Right cardiac atrium (tissue), 5 donors: ENCODE results near the gene HEPH. TPM values are rescaled to one million over a fixed set of nuclear protein-coding genes. Genes with fewer than 3 reads are reported as not detected.
"Not testable (repeated sequence)": the region's sequence is repeated elsewhere in the genome, so short reads cannot be mapped to it uniquely, and the experiment has no call there.

Experiments
- ATAC-seq, 2 donors: fragments of 200-7000 bp; cut with Tn5 transposase; one replicate each; pipeline versions ENCODE4 v1.8.0 to v1.9.1; 2020; ENCODE audit warnings: moderate library complexity in 2 of 2, mild to moderate bottlenecking in 1 of 2
- DNase-seq, 3 donors: peaks; one replicate each; pipeline ENCODE4 v3.0.0-alpha.2; 2020
- H3K27ac ChIP-seq: one replicate; pipeline ENCODE4 v1.5.1; 2013; ENCODE audit warnings: mild to moderate bottlenecking, low read length, control low read depth, moderate library complexity
- H3K27me3 ChIP-seq: one replicate; pipeline ENCODE4 v1.6.1; 2013; ENCODE audit not compliant: control insufficient read depth, insufficient read depth
- H3K4me1 ChIP-seq: one replicate; pipeline ENCODE4 v1.6.1; 2013; ENCODE audit warnings: low read length; ENCODE audit not compliant: control insufficient read depth, insufficient read depth
- H3K4me3 ChIP-seq: one replicate; pipeline ENCODE4 v1.5.1; 2013; ENCODE audit warnings: low read length, control low read depth
- H3K9me3 ChIP-seq: one replicate; pipeline ENCODE4 v1.6.1; 2013; ENCODE audit warnings: low read length; ENCODE audit not compliant: control insufficient read depth
- WGBS: extraction: QIAGEN DNeasy Blood & Tissue Kit; methylation state at CpG from one replicate; pipeline ENCODE4 v1.1.7; 2013; 5-methylcytosine and 5-hydroxymethylcytosine counted together
- intact Hi-C, 4 donors: fragments of 100-400 bp; cut with DNase I; formaldehyde crosslinking; loops; one replicate each; pipeline versions ENCODE4 v1.11.0 to v1.14.0; 2022 to 2023
- polyA plus RNA-seq: library from polyadenylated mRNA; stranded (reverse); fragments of 200-250 nt; gene quantifications from one replicate; pipeline ENCODE4 v1.2.3, GENCODE V29; 2013
- total RNA-seq, 4 donors: library from RNA; stranded (reverse); fragmentation: NEBNext Ultra II Directional; extraction: Animal tissue kit (Norgen Biotek cat#: 25700); gene quantifications; one replicate each; pipeline ENCODE4 v1.2.1, GENCODE V29; 2021
- donor health status: healthy with polysubstance abuse.
- donor health status: DM: no; HTN: yes; CAD: no.
- donor health status: DM: no; HTN: no; CAD: no.
- donor health status: DM: no; HTN: yes; CAD: no; lungs with severe emphysema.
- donor health status: DM: yes; HTN: yes; CAD: no.

The HEPH gene
- total and polyA plus RNA-seq, 5 donors, result 16.0 to 71.9 (median 55.8) TPM

DNA sequence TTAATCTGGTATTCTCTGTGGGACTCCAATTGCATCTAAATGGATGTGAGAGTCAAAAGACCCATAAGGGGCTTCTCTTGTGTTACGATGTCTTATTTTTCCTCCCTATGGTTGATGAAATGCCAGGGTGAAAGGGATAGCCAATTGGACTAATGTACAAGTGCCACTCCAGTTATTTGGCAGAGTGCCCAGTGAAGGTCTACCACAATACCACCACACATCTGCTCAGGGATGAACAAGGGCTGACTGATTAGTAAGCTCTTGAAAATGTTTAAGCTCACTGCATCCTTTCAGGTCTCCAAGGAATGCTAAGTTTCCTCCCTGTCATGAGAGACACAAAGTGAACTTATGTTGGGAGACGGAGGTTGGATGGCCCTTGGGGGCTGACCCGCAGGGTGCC, 57.8 kb downstream of the HEPH start:
- no peak for ATAC-seq
- no peak for DNase-seq
- intact Hi-C loops, result no loop called here
- Histone ChIP-seq H3K27me3 (no peaks in the 10 kb centered on the region), H3K27ac (no peak overlapping the region), H3K4me3 (no peak overlapping the region), H3K9me3 (no peaks in the 10 kb centered on the region), H3K4me1 (no peaks in the 10 kb centered on the region)
- 81% methylated on average over 3 of the region's 3 CpGs for whole genome bisulfite sequencing

DNA sequence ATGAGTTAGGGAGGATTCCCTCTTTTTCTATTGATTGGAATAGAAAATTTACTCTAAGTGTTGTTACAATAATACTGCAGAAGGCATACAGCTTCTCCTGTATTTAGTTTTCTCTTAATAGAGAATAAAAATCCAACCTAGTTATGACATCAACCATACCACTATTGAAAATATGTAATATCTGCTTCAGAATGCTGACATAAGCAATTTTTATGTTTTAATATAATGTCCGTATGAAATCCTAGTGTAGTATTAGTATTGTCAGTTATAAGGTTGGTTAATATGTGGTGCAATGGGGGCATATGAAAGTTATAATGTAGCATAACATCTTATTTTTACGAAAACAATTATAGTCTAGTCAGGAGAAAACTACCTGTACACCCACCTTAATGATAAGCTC, 68.2 kb downstream of the HEPH start:
- intact Hi-C loops, result no loop called here
- no peak for DNase-seq
- Histone ChIP-seq H3K27me3 (no peaks in the 10 kb centered on the region), H3K4me3 (no peak overlapping the region), H3K9me3 (no peaks in the 10 kb centered on the region), H3K4me1 (no peaks in the 10 kb centered on the region), H3K27ac (no peak overlapping the region)
- 85% methylated on average over 2 of the region's 2 CpGs for WGBS
- ATAC-seq, result no peak

DNA sequence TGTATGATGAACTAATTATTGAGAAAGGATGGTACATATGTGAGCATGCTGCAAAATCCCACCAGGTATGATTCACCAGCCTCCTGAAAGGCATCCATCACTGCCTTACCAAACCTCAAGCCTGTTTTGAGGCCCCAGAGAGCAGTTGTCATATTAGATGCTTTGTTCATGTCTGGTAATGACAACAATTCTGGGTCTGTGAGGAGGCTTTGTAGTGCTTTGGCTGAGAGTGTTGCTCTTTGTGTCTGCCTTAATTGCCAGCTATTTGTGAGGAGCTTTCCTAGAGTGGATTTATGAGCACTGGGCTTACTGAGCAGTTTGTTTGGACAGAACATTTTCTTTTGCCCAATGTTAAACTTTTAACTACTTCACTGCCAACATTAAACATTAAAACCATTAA, 69.2 kb downstream of the HEPH start:
- no peak overlapping the region for H3K4me3 ChIP-seq
- no peaks in the 10 kb centered on the region for H3K9me3 ChIP-seq
- ATAC-seq (no peak), DNase-seq (no peak)
- intact Hi-C loops, result no loop called here
- H3K27me3 ChIP-seq, result no peaks in the 10 kb centered on the region
- H3K27ac ChIP-seq, result no peak overlapping the region
- no peaks in the 10 kb centered on the region for H3K4me1 ChIP-seq

DNA sequence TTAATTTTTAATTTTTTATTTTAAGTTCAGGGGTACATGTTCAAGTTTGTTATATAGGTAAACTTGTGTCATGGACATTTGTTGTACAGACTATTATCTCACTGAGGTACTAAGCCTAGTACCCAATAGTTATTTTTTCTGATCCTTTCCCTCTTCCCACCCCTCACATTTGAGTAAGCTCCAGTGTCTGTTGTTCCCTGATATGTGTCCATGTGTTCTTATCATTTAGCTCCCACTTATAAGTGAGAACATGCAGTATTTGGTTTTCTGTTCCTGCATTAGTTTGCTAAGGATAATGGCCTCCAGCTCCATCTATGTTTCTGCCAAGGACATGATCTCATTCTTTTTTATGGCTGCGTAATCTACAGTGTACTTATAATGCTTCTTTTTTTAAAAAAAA, 69.9 kb downstream of the HEPH start:
- H3K27me3 ChIP-seq, ATAC-seq, H3K9me3 ChIP-seq, H3K4me3 ChIP-seq, intact Hi-C loops, H3K27ac ChIP-seq, DNase-seq, H3K4me1 ChIP-seq: not testable (repeated sequence)
- 62% methylated on average over 1 of the region's 1 CpG for WGBS

DNA sequence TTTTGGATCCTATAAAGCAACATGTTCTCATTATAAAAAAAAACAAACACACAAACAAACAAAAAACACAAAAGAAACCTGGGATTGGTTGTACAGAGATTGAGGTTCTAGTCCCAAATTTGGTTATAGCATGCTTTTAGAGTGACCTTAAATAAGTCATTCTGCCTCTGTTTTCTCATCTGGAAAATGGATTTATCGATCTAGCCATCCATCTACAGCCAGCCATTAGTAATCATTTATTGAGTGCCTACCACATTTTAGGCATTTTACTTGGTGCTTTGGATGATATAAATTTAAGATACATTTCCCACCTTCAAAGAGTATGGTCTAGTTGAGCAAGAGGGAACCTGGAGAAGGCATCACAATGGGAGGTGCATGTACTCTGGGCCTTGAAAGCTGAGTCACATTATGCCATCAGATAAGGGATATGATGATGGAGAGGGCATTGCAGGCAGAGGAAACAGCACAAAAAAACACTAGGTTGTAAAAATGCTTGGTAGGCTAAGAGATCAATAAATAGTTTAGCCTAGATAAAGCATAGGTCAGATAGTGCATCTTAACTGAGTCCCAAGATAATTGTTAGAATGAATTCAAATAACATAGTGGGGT, 91.4 kb downstream of the HEPH start:
- no peak overlapping the region for H3K27ac ChIP-seq
- H3K9me3 ChIP-seq, result no peaks in the 10 kb centered on the region
- no peaks in the 10 kb centered on the region for H3K4me1 ChIP-seq
- no peaks in the 10 kb centered on the region for H3K27me3 ChIP-seq
- WGBS, result 88% methylated on average over 1 of the region's 1 CpG
- intact Hi-C loops, result no loop called here
- no peak for ATAC-seq
- H3K4me3 ChIP-seq, result no peak overlapping the region
- no peak for DNase-seq

DNA sequence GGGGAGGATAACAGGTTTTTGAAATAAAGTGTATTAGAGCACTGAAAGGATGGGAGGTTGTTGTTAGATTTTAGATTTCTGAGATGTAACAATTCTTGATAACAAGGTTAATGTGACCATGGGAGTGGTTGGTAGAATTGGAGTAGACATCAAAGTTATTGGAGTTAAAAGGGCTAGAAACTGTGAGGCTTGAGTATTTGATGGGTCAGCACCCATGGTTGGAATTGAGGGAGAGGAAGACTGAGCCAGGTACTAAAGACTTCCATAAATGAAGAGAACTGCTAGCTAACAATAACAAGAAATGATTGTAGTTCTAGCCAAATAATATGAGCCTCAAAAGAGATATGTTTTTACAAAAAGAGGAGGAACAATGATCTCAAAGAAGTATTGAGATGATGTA, 98.8 kb downstream of the HEPH start:
- intact Hi-C loops, result no loop called here
- Histone ChIP-seq H3K4me1 (no peaks in the 10 kb centered on the region), H3K27ac (no peak overlapping the region), H3K4me3 (no peak overlapping the region), H3K27me3 (no peaks in the 10 kb centered on the region), H3K9me3 (no peaks in the 10 kb centered on the region)
- no peak for DNase-seq
- no peak for ATAC-seq

Other genes with a start within 250 kb of the HEPH start
- gene VSIG4, start 124.2 kb upstream of the HEPH start, total RNA-seq, result 100 to 1,000 TPM in 1 of 4 donors, 10 to 100 TPM in 3; 38.4 to 126 (median 53.4) TPM
- gene VSIG4, start 124.2 kb upstream of the HEPH start, polyA plus RNA-seq, result 16.0 TPM